ENCODE results near the gene PAPSS1.
A peak's percentile ranks its signal among the peaks of the same experiment; 100 is the strongest.
"Not testable (repeated sequence)": the region's sequence is repeated elsewhere in the genome, so short reads cannot be mapped to it uniquely, and the experiment has no call there.

Gene PAPSS1

DNA sequence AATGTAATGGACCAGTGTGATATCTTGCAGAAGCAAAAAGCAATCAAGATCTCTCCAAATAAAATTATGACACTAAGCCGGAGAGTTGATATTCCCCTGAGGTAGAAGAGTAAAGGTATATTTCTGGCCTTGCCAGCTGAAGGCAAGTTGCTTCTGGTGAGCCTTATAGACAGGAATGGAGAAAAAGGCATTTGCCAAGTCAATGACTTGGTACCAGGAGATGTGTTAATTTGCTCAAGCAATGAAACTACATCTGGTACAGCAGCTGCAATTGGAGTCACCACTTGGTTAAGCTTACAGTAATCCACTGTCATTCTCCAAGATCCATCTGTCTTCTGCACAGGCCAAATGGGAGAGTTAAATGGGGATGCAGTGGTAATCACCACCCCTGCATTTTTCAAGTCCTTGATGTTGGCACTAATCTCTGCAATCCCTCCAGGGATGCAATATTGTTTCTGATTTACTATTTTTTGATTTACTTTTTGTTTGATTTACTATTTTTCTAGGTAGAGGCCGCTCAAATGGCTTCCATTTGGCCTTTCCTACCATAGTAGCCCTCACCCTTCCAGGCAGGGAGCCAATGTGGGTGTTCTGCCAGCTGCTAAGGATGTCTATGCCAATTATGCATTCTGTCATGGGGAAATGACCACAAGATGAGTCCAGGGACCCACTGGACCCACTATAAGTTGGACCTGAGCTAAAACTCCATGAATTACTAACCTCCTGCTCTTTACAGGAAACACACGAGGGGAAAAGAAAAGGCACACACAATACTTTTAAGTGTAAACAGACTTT, 6.3 kb upstream of the PAPSS1 start:
- not testable (repeated sequence) for DNase-seq (ENCODE audit: low read depth)

DNA sequence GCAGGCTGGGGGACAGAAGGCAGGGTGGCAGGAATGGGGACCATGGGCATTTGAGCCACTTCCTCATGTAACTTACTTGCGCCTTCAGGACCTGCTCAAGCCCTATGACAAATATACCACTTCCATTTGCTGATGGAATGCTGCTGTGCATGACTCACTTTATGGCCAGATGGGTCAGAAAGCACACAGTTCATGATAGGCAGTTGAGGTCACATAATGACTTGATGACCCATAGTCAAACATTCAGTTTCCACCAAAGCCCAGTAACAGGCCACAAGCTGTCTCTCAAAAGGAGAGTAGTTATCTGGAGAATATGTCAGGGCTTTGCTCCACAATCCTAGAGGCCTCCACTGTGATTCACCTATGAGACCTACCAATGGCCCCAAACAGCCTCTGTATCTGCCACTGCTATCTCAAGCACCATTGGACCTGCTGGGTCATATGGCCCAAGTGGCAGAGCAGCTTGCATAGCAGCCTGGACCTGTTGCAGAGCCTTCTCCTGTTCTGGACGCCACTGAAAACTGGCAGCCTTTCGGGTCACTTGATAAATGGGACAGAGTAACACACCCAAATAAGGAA, 5.3 kb upstream of the PAPSS1 start:
- DNase-seq (ENCODE audit: low read depth): no peak

DNA sequence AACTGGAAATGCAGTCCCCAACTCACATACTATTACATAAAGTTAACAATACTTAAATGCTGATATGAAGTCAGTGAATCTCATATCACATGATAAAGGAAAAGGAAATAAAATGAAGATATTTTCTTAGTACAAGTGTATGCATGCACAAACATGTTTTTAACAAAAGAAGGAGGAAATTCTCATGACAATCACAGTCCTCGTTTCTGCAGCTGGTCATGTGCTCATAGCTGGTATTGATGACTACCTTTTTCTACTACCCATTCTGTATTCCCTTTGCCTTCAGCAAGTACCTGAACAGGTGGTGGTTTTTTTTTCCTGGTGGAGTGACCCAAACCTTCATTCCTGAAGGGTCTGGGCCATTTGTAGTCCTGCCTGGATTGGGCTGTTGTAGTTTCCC, 3.3 kb upstream of the PAPSS1 start:
- DNase-seq (ENCODE audit: low read depth): not testable (repeated sequence)

DNA sequence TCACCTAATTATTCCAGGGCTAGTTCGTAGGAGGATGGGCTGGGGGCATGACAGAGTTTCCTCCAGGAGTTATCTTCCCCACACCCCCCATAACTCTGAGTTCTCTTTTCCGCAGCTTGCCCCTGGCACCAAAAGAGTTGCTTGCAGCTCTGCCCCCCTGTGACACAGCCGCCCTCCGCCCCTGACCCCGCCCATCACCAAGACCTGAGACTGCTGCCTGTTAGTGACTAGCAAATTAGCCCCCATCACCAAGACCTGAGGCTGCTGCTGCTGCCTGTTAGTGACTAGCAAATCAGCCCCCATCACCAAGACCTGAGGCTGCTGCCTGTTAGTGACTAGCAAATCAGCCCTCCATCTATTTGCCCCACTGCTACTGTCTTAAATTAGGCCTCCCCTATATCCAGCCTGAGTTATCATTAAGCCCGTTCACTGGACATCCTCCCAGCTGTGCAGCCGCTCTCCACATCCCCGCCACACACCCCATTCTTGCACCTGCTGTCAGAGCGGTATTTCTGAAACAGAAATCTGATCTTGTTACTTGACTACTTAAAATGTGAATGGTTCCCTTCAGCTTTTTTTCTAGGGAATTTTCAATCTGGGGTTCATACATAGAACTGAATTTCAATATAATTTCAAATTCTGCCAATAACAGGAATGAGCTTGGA, 1.5 kb upstream of the PAPSS1 start:
- DNase-seq (ENCODE audit: low read depth): peak; percentile 27

DNA sequence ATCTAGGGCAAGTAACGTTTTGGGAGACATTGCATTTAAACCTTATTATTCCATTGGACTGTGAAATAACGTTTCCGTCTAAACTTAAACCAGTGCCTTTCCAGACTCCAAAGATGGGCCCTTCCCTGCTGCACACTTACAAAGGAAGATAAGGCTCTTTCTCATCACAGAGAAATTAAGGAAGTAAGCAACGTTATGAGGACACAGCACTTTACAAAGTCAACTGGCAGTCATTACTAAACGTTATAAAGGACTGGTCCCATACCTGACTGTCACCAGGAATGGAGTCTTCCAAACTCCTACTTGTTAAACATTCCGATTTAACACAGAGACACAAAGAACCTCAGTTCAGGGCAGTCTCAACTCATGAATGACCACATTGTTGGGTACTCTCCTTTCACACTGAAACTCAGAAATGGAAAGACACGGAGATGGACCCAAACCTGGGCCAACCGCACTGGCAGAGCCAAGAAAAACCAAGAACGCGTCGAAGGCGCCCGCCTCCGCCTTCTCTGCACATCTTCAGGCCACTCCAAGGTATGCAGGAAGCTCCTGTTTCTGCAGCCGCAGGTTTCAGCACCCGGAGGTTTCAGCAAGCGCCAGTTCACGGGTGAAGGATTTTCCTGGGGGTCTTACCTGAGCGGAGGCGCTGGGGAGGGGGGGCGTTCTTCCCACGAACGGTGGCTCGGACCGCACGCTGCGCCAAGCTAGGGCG, 670 bp downstream of the PAPSS1 start:
- DNase-seq (ENCODE audit: low read depth): no peak

DNA sequence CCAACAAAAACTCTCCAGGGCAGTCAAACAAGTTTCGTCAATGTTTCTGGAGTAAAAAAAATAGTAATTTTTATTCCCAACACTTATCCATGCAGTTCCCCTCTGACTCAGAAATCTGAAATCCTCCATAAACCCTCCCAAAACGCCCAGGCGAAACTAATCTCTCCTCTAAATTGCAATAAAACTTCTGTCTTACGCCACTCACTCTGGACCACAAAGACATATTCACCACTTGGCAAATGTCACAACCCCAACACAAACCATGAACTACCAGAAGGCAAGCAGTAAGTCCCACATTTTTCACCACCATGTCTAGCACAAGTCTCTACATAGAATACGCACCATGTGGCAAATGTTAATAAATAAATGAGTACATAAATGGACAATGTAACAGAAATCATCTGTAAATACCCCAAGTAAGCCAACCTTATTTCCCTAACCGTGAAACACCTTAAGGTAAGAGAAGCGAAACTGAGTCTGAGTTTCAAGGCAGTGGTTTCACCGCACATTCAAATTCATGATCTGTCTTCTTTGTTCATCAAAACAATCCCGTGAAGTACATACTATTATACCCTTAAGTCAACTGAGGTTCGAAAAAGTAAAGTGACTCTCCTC, 1.6 kb downstream of the PAPSS1 start:
- no peak for DNase-seq (ENCODE audit: low read depth)

DNA sequence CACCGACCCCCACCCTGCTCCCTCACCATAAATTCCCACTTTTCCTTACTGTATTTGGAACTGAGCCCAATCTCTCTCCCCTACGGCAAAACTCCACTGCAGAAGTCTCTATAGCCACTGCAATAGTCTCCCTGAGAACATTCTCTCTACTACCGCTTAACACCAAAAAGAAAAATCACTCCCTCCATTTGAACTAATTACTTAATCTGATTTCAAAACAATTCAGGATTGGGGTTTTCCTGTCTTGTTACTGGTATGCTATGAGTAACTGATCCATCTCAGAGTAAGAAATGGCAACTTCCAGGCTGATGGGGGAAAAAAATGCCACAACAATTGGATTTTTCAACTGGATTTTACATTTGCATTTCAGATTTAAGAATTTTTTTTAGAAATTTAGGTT, 5.8 kb downstream of the PAPSS1 start:
- DNase-seq (ENCODE audit: low read depth): no peak

DNA sequence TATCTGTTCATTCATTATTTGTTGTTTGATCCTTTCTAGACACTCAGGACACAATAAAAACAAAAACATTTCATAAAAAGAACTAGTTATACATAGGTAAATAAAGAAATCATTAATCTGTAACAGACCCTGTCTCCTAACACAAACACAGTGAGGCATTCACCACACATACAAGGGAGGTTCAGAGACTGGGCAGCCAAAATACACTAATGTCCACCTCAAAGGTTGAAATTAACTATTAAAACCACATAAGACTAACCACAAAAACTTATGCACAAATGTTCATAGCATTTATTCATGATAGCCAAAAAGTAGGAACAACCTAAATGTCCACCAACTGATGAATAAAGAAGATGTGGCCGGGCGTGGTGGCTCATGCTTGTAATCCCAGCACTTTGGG, 7.8 kb downstream of the PAPSS1 start:
- no peak for DNase-seq (ENCODE audit: low read depth)

DNA sequence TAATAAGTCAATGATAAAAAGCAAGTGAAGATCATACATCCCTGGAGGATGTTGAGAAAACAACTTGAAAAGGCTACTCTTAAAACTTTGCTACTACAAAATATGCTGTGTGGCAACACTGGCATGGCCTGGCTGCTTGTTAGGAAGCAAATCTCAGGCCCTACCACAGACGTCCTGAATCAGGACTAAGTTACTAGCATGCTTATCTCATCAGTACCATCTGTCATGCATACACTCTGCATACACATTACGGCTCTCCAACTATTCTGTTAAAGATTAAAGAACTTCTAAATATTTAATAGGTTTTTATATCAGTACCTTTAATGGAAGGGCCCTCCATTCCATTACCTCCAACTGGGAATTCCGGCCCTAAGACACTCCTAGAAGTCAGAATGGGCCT, 8.2 kb downstream of the PAPSS1 start:
- no peak for DNase-seq (ENCODE audit: low read depth)

DNA sequence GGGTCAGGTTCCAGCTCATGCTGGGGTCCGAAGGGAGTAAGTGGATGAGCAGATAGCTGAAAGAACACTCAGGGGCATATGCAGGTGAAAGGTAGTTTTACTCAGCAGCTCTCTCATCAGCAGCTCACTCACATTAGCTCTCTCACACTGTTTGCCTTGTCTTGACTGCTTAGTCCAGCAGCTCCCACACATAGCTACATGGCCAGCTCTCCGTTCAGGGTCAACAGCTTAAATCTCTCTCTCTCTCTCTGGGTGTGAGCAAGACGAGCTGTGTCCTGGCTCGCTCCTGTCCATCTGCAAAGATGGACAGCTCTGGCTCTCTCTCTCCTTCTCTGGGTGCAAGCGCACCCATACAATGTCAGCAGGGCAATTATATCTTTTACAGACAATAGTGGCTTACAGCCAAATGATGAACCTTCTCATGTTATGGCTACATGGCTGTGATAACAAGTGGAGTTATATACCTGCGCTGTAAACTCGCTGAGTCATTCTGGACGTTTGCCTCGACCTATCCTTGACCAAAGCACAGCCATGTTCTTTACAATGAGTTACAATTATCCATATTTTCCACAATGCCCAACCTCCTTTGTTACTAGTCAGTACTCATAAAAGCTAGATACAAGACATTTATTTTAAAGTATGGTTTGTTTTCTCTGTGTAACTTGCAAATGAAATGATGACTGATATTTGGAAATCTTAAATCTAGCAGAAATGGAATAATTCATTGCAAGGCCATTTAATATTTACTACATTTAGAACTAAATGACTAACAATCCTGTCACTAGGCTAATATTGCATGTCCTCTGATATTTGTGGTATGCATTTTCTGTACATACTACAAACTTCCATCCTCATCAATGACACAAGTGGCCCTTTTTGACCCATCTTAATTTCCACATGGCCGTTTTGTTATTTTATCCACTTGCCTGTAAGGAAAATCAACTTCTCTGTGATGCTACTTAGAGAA, 9.3 kb downstream of the PAPSS1 start:
- no peak for DNase-seq (ENCODE audit: low read depth)

DNA sequence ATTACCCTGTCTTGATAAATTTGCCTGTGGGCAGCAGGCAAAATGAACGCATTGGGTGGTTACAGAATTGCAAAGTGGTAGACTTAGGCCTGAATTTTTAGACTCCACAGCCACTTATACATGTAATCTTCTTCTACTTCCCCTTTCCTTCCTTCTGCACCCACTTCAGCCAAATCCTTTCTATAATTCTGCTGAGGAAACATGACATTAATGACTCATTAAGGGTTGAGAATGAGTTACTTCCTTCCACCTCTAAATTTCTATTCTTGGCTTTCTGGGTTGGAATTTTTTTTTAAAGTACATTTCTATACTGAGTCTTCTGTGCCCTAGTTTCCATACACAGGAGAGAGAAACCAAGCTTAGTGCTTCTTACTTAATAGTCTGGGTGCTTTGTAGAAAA, 10.1 kb downstream of the PAPSS1 start:
- DNase-seq (ENCODE audit: low read depth): no peak

DNA sequence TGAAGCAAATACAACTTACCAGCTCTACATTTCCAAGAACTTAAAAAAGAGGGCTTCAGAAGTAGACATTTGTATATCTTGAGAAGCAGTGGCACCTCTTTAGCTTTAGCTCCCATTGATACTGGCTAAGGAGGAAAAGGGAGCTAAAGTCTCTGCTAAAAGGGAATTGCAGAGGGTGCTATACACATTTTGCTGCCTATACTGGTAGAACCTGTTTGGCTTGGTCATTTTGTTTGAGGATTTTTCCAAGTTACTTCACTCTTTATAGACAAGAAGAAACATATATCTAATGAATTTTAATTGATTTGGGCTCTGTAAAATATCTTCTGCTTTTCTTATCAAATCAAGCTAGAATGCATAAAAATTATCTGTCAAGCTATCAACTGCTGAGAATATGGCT, 11.8 kb downstream of the PAPSS1 start:
- DNase-seq (ENCODE audit: low read depth): no peak

DNA sequence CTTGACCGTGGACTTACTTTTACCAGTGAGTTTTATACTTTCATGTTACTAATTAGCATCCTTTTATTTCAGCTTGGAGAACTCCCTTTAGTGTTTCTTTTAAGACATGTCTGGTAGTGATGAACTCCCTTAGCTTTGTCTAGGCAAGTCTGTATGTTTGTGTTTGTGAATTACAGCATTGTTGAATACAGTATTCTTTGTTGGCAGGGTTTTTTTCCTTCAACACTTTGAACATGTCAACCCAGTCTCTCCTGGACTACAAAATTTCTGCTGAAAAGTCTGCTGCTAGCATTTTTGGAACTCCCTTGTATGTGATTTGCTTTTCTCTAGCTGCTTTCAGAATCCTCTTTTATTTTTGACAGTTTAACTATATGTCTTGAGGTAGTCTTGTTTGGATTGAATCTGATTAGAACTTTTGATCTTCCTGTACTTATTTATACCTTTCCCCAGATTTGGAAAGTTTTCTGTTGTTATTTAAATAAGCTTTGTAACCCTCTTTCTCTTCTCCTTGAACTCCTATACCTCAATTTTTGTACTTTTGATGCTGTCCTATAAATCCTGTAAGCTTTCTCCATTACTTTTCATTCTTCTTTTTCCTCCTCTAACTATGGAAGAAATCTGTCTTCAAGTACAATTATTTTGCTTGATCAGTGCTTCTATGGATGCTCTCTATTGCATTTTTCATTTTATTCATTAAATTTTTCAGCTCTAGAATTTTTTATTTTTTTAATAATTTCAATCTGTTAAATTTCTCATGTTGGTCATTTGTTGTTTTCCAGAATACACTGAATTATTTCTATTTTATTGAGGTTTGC, 14.1 kb downstream of the PAPSS1 start:
- no peak for DNase-seq (ENCODE audit: low read depth)

DNA sequence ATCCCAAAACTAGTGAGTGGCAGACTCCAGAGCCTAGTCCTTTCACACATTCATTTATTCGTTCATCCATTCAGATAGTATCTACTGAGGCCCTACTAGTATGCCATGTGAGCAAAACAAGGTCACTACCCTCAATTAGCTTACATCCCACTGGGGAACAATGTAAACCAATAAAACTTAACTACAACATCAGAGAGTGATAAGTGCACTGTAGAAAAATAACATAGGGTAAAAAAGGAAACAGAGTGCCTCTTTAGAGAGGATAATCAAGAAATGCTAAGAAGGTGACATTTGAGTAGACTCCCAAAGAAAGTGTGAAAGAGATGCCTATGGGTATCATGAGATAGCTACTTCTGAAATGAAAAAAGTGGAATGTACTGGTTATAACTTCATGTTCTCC, 18.5 kb downstream of the PAPSS1 start:
- no peak for DNase-seq (ENCODE audit: low read depth)

DNA sequence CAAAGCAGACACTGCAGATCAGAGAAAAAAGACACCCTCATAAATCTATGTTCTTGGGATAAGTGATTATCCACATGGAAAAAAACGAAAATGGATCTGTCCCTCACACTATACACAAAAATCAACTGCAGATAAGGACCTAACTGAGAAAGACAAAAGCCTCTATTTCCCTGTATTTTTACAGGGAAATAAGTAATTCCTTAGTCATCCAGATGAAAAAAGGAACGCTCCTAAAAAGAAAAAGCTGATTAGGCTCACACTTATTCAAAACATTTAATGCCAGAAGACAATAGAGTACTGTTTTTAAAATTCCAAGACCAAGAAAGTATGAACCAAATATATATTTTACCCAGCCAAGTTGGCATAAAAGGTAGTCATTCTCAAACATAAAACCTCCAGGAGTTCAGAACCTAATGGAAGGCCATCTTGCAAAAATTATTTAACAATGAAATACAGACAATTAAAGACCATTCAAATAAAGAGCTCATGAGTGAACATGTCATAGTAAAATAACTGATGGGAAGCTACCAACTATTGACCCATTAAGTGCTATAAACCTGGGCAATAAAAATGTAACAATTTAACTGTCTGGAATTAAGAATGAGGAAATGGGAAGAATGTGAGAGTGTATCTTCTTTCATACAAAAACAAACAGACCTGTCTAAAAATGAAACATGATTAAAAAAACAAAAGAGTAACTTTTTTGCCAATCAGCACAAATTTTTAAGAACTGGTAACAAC, 20.4 kb downstream of the PAPSS1 start:
- no peak for DNase-seq (ENCODE audit: low read depth)

DNA sequence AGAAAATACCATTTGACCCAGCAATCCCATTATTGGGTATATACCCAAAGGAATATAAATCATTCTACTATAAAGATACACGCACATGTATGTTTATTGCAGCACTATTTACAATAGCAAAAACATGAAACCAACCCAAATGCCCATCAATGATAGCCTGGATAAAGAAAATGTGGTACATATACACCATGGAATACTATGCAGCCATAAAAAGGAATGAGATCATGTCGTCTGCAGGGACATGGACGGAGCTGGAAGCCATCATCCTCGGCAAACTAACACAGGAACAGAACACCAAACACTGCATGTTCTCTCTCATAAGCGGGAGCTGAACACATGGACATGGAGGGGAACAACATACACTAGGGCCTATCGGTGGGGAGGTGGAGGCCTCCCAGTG, 23.8 kb downstream of the PAPSS1 start:
- DNase-seq (ENCODE audit: low read depth): not testable (repeated sequence)

DNA sequence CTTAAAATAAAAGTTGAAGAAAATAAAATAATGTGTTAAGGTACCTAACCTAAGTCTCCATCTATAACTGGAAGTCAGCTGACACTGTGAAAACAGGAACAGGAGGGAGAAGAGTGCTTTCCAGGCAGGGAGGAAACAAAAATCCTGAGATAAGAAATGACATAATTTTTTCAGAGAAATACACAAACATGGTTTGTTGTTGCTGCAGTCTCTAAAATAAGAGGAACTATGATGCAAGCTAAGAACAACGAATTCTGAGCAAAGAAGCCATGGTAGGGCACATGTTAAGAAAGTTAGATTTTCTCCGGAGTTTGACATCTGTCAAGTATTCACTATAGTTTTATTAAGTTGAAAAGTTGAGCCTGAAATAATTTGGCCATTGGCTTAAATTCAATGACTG, 26.9 kb downstream of the PAPSS1 start:
- no peak for DNase-seq (ENCODE audit: low read depth)

DNA sequence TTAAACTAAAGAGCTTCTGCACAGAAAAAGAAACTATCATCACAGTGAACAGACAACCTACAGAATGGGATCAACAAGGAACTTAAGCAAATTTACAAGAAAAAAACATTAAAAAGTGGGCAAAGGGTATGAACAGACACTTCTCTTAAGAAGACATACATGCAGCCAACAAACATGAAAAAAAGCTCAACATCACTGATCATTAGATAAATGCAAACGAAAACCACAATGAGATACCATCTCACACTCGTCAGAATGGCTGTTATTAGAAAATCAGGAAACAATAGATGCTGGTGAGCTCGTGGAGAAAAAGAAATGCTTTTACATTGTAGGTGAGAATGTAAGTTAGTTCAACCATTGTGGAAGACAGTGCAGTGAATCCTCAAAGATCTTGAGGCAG, 27.8 kb downstream of the PAPSS1 start:
- no peak for DNase-seq (ENCODE audit: low read depth)

DNA sequence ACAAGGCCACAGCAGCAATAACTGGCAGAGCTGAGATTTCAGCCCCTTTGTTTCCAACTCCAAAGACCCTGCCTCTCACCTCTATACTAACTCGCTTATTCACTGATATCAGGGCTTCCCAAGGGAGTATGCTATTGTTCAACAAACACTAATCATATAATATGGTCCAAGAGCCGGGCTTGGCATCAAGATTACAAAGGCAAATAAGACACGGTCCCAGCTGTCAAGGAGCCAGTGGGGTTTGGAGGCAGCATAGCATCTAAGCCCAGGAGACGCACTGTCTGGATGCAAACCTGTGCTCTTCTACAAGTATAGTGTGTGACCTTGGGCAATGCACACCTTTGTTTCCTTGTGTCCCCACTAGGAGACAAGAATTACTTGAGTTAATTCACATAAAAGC, 28.7 kb downstream of the PAPSS1 start:
- DNase-seq (ENCODE audit: low read depth): no peak
